Smooth muscle cell (in vitro differentiated cells): ENCODE measurements around the gene CHAF1A. TPM values are rescaled to one million over a fixed set of nuclear protein-coding genes. Genes with fewer than 3 reads are reported as not detected.
A peak's percentile ranks its signal among the peaks of the same experiment; 100 is the strongest.

Experiments used
- DNase-seq: peaks from one replicate; lab custom pipeline; 2025; ENCODE audit not compliant: unreplicated experiment; lab: John Stamatoyannopoulos, UW
- H2AFZ ChIP-seq: fragments of 200-600 bp; sonication (generic); 2 replicates; pipeline ENCODE4 v1.6.0; 2016; ENCODE audit warnings: antibody characterized with exemption, low read depth, mild to moderate bottlenecking
- H3F3A ChIP-seq: fragments of 200-600 bp; sonication (generic); 2 replicates; pipeline ENCODE4 v1.6.0; 2017; ENCODE audit warnings: antibody characterized with exemption, low read depth
- H3K27ac ChIP-seq: fragments of 200-600 bp; sonication (generic); 2 replicates; pipeline ENCODE4 v1.5.1; 2016; ENCODE audit warnings: low read depth, mild to moderate bottlenecking
- H3K27me3 ChIP-seq: fragments of 200-600 bp; sonication (generic); 2 replicates; pipeline ENCODE4 v1.6.1; 2016; ENCODE audit warnings: low read depth, mild to moderate bottlenecking
- H3K36me3 ChIP-seq: fragments of 200-600 bp; sonication (generic); 2 replicates; pipeline ENCODE4 v1.5.1; 2016; ENCODE audit warnings: low read depth
- H3K4me1 ChIP-seq: fragments of 200-600 bp; sonication (generic); 2 replicates; pipeline ENCODE4 v1.5.1; 2016; ENCODE audit warnings: low read depth
- H3K4me2 ChIP-seq: fragments of 200-600 bp; sonication (generic); 2 replicates; pipeline ENCODE4 v1.6.0; 2016; ENCODE audit warnings: mild to moderate bottlenecking
- H3K4me3 ChIP-seq: fragments of 200-600 bp; sonication (generic); 2 replicates; pipeline ENCODE4 v1.5.1; 2016; ENCODE audit warnings: mild to moderate bottlenecking
- H3K79me2 ChIP-seq: fragments of 200-600 bp; sonication (generic); 2 replicates; pipeline ENCODE4 v1.6.0; 2016; ENCODE audit warnings: low read depth, mild to moderate bottlenecking
- H3K9ac ChIP-seq: fragments of 200-600 bp; sonication (generic); 2 replicates; pipeline ENCODE4 v1.6.0; 2016; ENCODE audit warnings: low read depth
- H3K9me3 ChIP-seq: fragments of 200-600 bp; sonication (generic); replicated peaks from 2 replicates; pipeline ENCODE4 v1.5.1; 2016; ENCODE audit warnings: low read depth
- H4K20me1 ChIP-seq: fragments of 200-600 bp; sonication (generic); 2 replicates; pipeline ENCODE4 v1.6.0; 2016; ENCODE audit warnings: low read depth
- WGBS: methylation state at CpG from one replicate; pipeline ENCODE4 v1.1.7; 2016; ENCODE audit warnings: low lambda C conversion rate; 5-methylcytosine and 5-hydroxymethylcytosine counted together
- polyA plus RNA-seq: library from polyadenylated mRNA; unstranded; fragments of >200 nt; fragmentation: Nextera tagmentation; extraction: Ambion mirVana; gene quantifications from 2 replicates; pipeline ENCODE4 v1.2.1, GENCODE V29; 2016
- total RNA-seq: library from RNA; depleted of rRNA; stranded (reverse); fragments of >200 nt; gene quantifications from 2 replicates; pipeline ENCODE4 v1.2.3, GENCODE V29; 2014
- TF ChIP-seq, protein P1 (sequence below): fragments of 200-600 bp; sonication (generic); IDR thresholded peaks from 2 replicates; pipeline ENCODE4 v1.5.1; 2017; ENCODE audit warnings: borderline replicate concordance, mild to moderate bottlenecking, antibody characterized with exemption; ENCODE audit not compliant: insufficient read depth, poor library complexity, severe bottlenecking

The CHAF1A gene
- total and polyA plus RNA-seq, 2 experiments from 2014 or later: 3.8 to 11.4 TPM

DNA sequence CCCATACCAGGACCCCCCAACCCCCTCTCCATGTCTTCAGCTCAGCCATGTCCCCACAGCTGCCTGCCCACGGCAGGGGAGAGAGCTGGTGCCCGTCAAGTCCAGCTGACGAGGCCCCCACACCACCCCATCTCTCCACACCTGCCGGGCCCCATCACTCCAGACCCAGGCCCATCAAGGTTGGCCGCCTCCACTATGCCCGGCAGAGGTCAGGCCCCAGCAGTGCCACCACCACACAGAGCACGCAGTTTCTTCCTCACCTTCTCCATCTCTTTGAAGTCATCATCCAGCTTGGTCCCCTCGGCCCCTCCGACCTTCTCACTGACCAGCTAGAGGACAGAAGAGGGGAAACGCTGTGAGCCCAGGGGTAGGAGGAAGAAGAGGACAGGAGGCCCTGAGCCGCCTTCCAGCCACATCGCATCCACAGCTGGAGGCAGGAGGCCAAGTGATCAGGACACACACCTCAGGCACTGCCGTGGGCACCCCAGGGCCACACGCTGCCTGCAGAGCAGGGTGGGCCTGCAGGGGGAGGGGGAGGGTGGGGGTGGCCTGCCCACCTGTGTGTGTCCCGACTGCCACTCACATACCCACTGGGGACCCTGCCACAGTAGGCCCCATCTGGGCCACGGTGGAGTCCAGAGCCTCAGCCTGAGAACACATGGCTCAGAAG is 35.6 kb upstream of the CHAF1A start:
- peaks cover 89% of the 10 kb centered on the region for H4K20me1 ChIP-seq
- H3K4me1 ChIP-seq: peaks cover 19% of the 10 kb centered on the region
- TF ChIP-seq, protein P1, sequence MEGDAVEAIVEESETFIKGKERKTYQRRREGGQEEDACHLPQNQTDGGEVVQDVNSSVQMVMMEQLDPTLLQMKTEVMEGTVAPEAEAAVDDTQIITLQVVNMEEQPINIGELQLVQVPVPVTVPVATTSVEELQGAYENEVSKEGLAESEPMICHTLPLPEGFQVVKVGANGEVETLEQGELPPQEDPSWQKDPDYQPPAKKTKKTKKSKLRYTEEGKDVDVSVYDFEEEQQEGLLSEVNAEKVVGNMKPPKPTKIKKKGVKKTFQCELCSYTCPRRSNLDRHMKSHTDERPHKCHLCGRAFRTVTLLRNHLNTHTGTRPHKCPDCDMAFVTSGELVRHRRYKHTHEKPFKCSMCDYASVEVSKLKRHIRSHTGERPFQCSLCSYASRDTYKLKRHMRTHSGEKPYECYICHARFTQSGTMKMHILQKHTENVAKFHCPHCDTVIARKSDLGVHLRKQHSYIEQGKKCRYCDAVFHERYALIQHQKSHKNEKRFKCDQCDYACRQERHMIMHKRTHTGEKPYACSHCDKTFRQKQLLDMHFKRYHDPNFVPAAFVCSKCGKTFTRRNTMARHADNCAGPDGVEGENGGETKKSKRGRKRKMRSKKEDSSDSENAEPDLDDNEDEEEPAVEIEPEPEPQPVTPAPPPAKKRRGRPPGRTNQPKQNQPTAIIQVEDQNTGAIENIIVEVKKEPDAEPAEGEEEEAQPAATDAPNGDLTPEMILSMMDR: no peak
- H3F3A ChIP-seq: no peaks in the 10 kb centered on the region
- no peaks in the 10 kb centered on the region for H3K27me3 ChIP-seq
- no peak overlapping the region for H3K4me3 ChIP-seq
- H3K79me2 ChIP-seq: peaks cover 54% of the 10 kb centered on the region
- no peaks in the 10 kb centered on the region for H3K36me3 ChIP-seq
- H3K9me3 ChIP-seq: no peaks in the 10 kb centered on the region
- H2AFZ ChIP-seq: no peak overlapping the region
- H3K4me2 ChIP-seq: no peak overlapping the region
- WGBS: 95% methylated on average over 16 of the region's 16 CpGs
- DNase-seq: no peak
- H3K9ac ChIP-seq: no peak overlapping the region
- no peak overlapping the region for H3K27ac ChIP-seq

DNA sequence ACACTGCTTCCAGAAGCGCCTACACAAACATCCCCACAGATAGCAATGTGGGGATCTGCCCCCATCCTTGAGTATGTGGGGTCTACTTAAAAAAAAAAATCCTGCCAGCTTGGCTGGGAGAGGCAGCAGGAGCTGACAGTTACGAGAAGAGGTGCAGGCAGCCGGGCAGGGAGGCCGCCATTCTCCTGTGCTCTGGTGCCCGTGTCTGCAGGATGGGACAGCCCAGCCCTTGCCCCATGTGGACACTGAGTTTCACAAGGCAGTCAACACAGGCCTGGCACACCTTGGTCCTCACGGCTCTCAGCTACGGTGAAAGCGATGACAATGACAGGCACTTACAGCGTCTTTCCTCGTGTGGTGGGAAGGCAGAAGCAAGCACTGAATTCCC is 35.1 kb upstream of the CHAF1A start:
- H3K4me3 ChIP-seq: no peak overlapping the region
- no peak overlapping the region for H2AFZ ChIP-seq
- TF ChIP-seq, protein P1: no peak
- H4K20me1 ChIP-seq: peaks cover 89% of the 10 kb centered on the region
- H3K27me3 ChIP-seq: no peaks in the 10 kb centered on the region
- H3K27ac ChIP-seq: no peak overlapping the region
- no peaks in the 10 kb centered on the region for H3K9me3 ChIP-seq
- no peak overlapping the region for H3K4me2 ChIP-seq
- H3K79me2 ChIP-seq: peaks cover 59% of the 10 kb centered on the region
- H3F3A ChIP-seq: peaks cover 4% of the 10 kb centered on the region
- H3K9ac ChIP-seq: no peak overlapping the region
- 91% methylated on average over 10 of the region's 10 CpGs for WGBS
- no peak for DNase-seq
- H3K4me1 ChIP-seq: peaks cover 19% of the 10 kb centered on the region
- no peaks in the 10 kb centered on the region for H3K36me3 ChIP-seq

GRCh38 chr19:4367781-4368127 is 34.7 kb upstream of the CHAF1A start:
- H4K20me1 ChIP-seq: peaks cover 91% of the 10 kb centered on the region
- H3K4me2 ChIP-seq: no peak overlapping the region
- peaks cover 64% of the 10 kb centered on the region for H3K79me2 ChIP-seq
- H3F3A ChIP-seq: peaks cover 9% of the 10 kb centered on the region
- TF ChIP-seq, protein P1: no peak
- H3K4me3 ChIP-seq: no peak overlapping the region
- 97% methylated on average over 13 of the region's 13 CpGs for WGBS
- DNase-seq: no peak
- H2AFZ ChIP-seq: no peak overlapping the region
- H3K36me3 ChIP-seq: no peaks in the 10 kb centered on the region
- H3K9ac ChIP-seq: no peak overlapping the region
- H3K27ac ChIP-seq: peak overlapping the region; percentile 7
- H3K9me3 ChIP-seq: no peaks in the 10 kb centered on the region
- H3K4me1 ChIP-seq: peaks cover 19% of the 10 kb centered on the region
- H3K27me3 ChIP-seq: no peaks in the 10 kb centered on the region
